ENCODE results near the gene DCP1B.

DCP1B gene

GRCh38 chr12:2039034-2039433 is 34.8 kb upstream of the DCP1B start:
- TF ChIP-seq CTCF (IDR thresholded peaks at IDR 0.05; ENCODE audit: insufficient read depth, low read length, poor library complexity, severe bottlenecking) (no peak), EZH2phosphoT487 (conservative IDR thresholded peaks at IDR 0.05; ENCODE audit: low read length) (no peak)
- no peaks in the 10 kb centered on the region for H4K20me1 ChIP-seq (ENCODE audit: low read depth, low read length)
- no peaks in the 10 kb centered on the region for H3F3A ChIP-seq (ENCODE audit: insufficient read depth)
- H3K36me3 ChIP-seq (ENCODE audit: low read length): no peaks in the 10 kb centered on the region
- H3K27me3 ChIP-seq (ENCODE audit: low read length): no peaks in the 10 kb centered on the region; the same call in 1 of the 2 replicates
- H3K4me3 ChIP-seq (ENCODE audit: insufficient read depth, low read length, poor library complexity, severe bottlenecking): no peak overlapping the region
- H3K4me2 ChIP-seq (ENCODE audit: low read depth, low read length, poor library complexity, severe bottlenecking): no peak overlapping the region
- H3K27ac ChIP-seq (ENCODE audit: low read depth, low read length): no peak overlapping the region
- H3K9ac ChIP-seq (ENCODE audit: low read length): no peak overlapping the region
- no peaks in the 10 kb centered on the region for H3K79me2 ChIP-seq (ENCODE audit: insufficient read depth, low read length)
- no peaks in the 10 kb centered on the region for H3K9me3 ChIP-seq (ENCODE audit: insufficient read depth, low read length)
- H2AFZ ChIP-seq (ENCODE audit: low read depth, low read length, severe bottlenecking): no peak overlapping the region
- no peaks in the 10 kb centered on the region for H3K9me2 ChIP-seq (replicated peaks; ENCODE audit: insufficient read depth, low read length)

- H3K27ac ChIP-seq (ENCODE audit: low read depth, low read length): no peak overlapping the region
- H3K9me3 ChIP-seq (ENCODE audit: insufficient read depth, low read length): no peaks in the 10 kb centered on the region
- H3K36me3 ChIP-seq (ENCODE audit: low read length): no peaks in the 10 kb centered on the region
- peak overlapping the region; percentile 81 for H2AFZ ChIP-seq (ENCODE audit: low read depth, low read length, severe bottlenecking)
- H3F3A ChIP-seq (ENCODE audit: insufficient read depth): no peaks in the 10 kb centered on the region
- peak overlapping the region; percentile 42 for H3K4me3 ChIP-seq (ENCODE audit: insufficient read depth, low read length, poor library complexity, severe bottlenecking)
- peak overlapping the region; percentile 54 for H3K4me2 ChIP-seq (ENCODE audit: low read depth, low read length, poor library complexity, severe bottlenecking)
- no peaks in the 10 kb centered on the region; the same call in 1 of the 2 replicates for H3K27me3 ChIP-seq (ENCODE audit: low read length)
- H3K79me2 ChIP-seq (ENCODE audit: insufficient read depth, low read length): no peaks in the 10 kb centered on the region
- no peaks in the 10 kb centered on the region for H4K20me1 ChIP-seq (ENCODE audit: low read depth, low read length)
- H3K9ac ChIP-seq (ENCODE audit: low read length): peak overlapping the region; percentile 30; the same call in 1 of the 2 replicates
- TF ChIP-seq EZH2phosphoT487 (conservative IDR thresholded peaks at IDR 0.05; ENCODE audit: low read length) (no peak), CTCF (IDR thresholded peaks at IDR 0.05; ENCODE audit: insufficient read depth, low read length, poor library complexity, severe bottlenecking) (no peak)
- no peaks in the 10 kb centered on the region for H3K9me2 ChIP-seq (replicated peaks; ENCODE audit: insufficient read depth, low read length)
Measured at GRCh38 chr12:2035431-2036055, 31.3 kb upstream of the DCP1B start.

- H2AFZ ChIP-seq (ENCODE audit: low read depth, low read length, severe bottlenecking): peak overlapping the region; percentile 81
Measured at GRCh38 chr12:2034633-2035430, 30.6 kb upstream of the DCP1B start.

More at GRCh38 chr12:2034633-2035430, 30.6 kb upstream of the DCP1B start:
- no peaks in the 10 kb centered on the region for H4K20me1 ChIP-seq (ENCODE audit: low read depth, low read length)
- TF ChIP-seq CTCF (IDR thresholded peaks at IDR 0.05; ENCODE audit: insufficient read depth, low read length, poor library complexity, severe bottlenecking) (peak; percentile 57), EZH2phosphoT487 (conservative IDR thresholded peaks at IDR 0.05; ENCODE audit: low read length) (no peak)
- H3K27ac ChIP-seq (ENCODE audit: low read depth, low read length): no peak overlapping the region
- H3K27me3 ChIP-seq (ENCODE audit: low read length): no peaks in the 10 kb centered on the region; the same call in 1 of the 2 replicates
- no peaks in the 10 kb centered on the region for H3K9me2 ChIP-seq (replicated peaks; ENCODE audit: insufficient read depth, low read length)
- no peaks in the 10 kb centered on the region for H3K79me2 ChIP-seq (ENCODE audit: insufficient read depth, low read length)
- H3K9ac ChIP-seq (ENCODE audit: low read length): peak overlapping the region; percentile 30; the same call in 1 of the 2 replicates
- H3F3A ChIP-seq (ENCODE audit: insufficient read depth): no peaks in the 10 kb centered on the region
- no peaks in the 10 kb centered on the region for H3K36me3 ChIP-seq (ENCODE audit: low read length)
- no peaks in the 10 kb centered on the region for H3K9me3 ChIP-seq (ENCODE audit: insufficient read depth, low read length)
- H3K4me2 ChIP-seq (ENCODE audit: low read depth, low read length, poor library complexity, severe bottlenecking): peak overlapping the region; percentile 54
- H3K4me3 ChIP-seq (ENCODE audit: insufficient read depth, low read length, poor library complexity, severe bottlenecking): peak overlapping the region; percentile 42

All from SU-DHL-6 (cell line).